H1 (cell line): Measurements from ENCODE around the gene HEPACAM.
A peak's percentile ranks its signal among the peaks of the same experiment; 100 is the strongest.

Experiments
- KDM4A ChIP-seq: IDR thresholded peaks from one replicate; pipeline ENCODE4 v1.7.1; 2012; ENCODE audit warnings: low read depth, mild to moderate bottlenecking, moderate library complexity, low read length, inconsistent platforms; ENCODE audit not compliant: severe bottlenecking
- NRF1 ChIP-seq: IDR thresholded peaks from 2 replicates; pipeline ENCODE4 v1.6.1; 2011; ENCODE audit warnings: mild to moderate bottlenecking, low read depth, low read length, improper control_type of control experiment
- RFX5 ChIP-seq: IDR thresholded peaks from 2 replicates; pipeline ENCODE4 v1.6.1; 2011; ENCODE audit warnings: low read depth, low read length, improper control_type of control experiment, borderline replicate concordance
- SIN3A ChIP-seq, 2 experiments: IDR thresholded peaks in 1 of 2; conservative IDR thresholded peaks in 1 of 2; 2 replicates each; pipeline ENCODE4 v1.6.1; 2011 to 2012; ENCODE audit warnings: low read length in 2 of 2, improper control_type of control experiment in 1 of 2, low read depth in 1 of 2, mild to moderate bottlenecking in 1 of 2
- SIX5 ChIP-seq: IDR thresholded peaks from 2 replicates; pipeline ENCODE4 v1.6.1; 2011; ENCODE audit warnings: mild to moderate bottlenecking, low read depth, low read length
- SP1 ChIP-seq: IDR thresholded peaks from 2 replicates; pipeline ENCODE4 v1.6.1; 2011; ENCODE audit warnings: low read depth, low read length
- SP4 ChIP-seq: IDR thresholded peaks from 2 replicates; pipeline ENCODE4 v1.6.1; 2012; ENCODE audit warnings: low read length, inconsistent platforms
- TBP ChIP-seq: IDR thresholded peaks from 2 replicates; pipeline ENCODE4 v1.6.1; 2011; ENCODE audit warnings: low read depth, low read length, improper control_type of control experiment
- TF ChIP-seq, protein P1 (sequence below), 3 experiments: IDR thresholded peaks; 1 replicate in 2 of 3; 2 replicates in 1 of 3; pipeline versions ENCODE4 v1.5.1 to v1.6.1; 2011; ENCODE audit warnings: low read length in 3 of 3, mild to moderate bottlenecking in 3 of 3, inconsistent platforms in 2 of 3, low read depth in 1 of 3, moderate library complexity in 1 of 3; ENCODE audit not compliant: insufficient read depth in 1 of 3; ENCODE audit errors: control extremely low read depth in 1 of 3
- TF ChIP-seq, protein P2 (sequence below): IDR thresholded peaks from 2 replicates; pipeline ENCODE4 v1.6.1; 2012; ENCODE audit warnings: inconsistent platforms
- TF ChIP-seq, protein P3 (sequence below): fragments of 300-600 bp; sonication (generic); IDR thresholded peaks from 2 replicates; pipeline ENCODE4 v1.7.1; 2012; ENCODE audit warnings: low read length, moderate library complexity, mild to moderate bottlenecking, inconsistent platforms; ENCODE audit not compliant: insufficient replicate concordance

DNA sequence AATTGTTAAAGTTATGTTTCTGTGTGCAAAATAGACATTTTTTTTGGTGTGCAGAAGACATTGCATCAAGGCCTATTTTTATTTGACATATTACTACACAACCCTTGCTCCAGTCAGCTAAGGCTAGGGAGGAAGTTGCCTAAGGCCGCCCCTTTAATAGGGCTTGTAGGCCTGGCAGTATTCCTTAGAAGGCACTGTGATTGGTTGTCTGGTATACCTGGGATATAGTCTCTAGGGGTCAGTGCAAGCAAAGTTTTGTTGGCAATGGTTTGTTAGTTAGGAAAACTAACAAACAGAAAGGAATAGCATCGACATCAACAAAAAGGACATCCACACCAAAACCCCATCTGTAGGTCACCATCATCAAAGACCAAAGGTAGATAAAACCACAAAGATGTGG is 35.1 kb upstream of the HEPACAM start:
- no peak for TF ChIP-seq RFX5
- TF ChIP-seq SIX5, result no peak
- TF ChIP-seq, protein P1, sequence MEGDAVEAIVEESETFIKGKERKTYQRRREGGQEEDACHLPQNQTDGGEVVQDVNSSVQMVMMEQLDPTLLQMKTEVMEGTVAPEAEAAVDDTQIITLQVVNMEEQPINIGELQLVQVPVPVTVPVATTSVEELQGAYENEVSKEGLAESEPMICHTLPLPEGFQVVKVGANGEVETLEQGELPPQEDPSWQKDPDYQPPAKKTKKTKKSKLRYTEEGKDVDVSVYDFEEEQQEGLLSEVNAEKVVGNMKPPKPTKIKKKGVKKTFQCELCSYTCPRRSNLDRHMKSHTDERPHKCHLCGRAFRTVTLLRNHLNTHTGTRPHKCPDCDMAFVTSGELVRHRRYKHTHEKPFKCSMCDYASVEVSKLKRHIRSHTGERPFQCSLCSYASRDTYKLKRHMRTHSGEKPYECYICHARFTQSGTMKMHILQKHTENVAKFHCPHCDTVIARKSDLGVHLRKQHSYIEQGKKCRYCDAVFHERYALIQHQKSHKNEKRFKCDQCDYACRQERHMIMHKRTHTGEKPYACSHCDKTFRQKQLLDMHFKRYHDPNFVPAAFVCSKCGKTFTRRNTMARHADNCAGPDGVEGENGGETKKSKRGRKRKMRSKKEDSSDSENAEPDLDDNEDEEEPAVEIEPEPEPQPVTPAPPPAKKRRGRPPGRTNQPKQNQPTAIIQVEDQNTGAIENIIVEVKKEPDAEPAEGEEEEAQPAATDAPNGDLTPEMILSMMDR (IDR thresholded peaks at IDR 0.05; ENCODE audit: control extremely low read depth in 1 of 3, insufficient read depth in 1 of 3, low read depth in 1 of 3, low read length in 3 of 3), result peak in 2 of 3 experiments; percentile 36 to 48; a peak in 3 of 4 replicates
- no peak for TF ChIP-seq SP1
- TF ChIP-seq, protein P2, sequence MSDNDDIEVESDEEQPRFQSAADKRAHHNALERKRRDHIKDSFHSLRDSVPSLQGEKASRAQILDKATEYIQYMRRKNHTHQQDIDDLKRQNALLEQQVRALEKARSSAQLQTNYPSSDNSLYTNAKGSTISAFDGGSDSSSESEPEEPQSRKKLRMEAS, result no peak
- no peak for TF ChIP-seq SP4
- TF ChIP-seq KDM4A, result no peak
- TF ChIP-seq, protein P3, sequence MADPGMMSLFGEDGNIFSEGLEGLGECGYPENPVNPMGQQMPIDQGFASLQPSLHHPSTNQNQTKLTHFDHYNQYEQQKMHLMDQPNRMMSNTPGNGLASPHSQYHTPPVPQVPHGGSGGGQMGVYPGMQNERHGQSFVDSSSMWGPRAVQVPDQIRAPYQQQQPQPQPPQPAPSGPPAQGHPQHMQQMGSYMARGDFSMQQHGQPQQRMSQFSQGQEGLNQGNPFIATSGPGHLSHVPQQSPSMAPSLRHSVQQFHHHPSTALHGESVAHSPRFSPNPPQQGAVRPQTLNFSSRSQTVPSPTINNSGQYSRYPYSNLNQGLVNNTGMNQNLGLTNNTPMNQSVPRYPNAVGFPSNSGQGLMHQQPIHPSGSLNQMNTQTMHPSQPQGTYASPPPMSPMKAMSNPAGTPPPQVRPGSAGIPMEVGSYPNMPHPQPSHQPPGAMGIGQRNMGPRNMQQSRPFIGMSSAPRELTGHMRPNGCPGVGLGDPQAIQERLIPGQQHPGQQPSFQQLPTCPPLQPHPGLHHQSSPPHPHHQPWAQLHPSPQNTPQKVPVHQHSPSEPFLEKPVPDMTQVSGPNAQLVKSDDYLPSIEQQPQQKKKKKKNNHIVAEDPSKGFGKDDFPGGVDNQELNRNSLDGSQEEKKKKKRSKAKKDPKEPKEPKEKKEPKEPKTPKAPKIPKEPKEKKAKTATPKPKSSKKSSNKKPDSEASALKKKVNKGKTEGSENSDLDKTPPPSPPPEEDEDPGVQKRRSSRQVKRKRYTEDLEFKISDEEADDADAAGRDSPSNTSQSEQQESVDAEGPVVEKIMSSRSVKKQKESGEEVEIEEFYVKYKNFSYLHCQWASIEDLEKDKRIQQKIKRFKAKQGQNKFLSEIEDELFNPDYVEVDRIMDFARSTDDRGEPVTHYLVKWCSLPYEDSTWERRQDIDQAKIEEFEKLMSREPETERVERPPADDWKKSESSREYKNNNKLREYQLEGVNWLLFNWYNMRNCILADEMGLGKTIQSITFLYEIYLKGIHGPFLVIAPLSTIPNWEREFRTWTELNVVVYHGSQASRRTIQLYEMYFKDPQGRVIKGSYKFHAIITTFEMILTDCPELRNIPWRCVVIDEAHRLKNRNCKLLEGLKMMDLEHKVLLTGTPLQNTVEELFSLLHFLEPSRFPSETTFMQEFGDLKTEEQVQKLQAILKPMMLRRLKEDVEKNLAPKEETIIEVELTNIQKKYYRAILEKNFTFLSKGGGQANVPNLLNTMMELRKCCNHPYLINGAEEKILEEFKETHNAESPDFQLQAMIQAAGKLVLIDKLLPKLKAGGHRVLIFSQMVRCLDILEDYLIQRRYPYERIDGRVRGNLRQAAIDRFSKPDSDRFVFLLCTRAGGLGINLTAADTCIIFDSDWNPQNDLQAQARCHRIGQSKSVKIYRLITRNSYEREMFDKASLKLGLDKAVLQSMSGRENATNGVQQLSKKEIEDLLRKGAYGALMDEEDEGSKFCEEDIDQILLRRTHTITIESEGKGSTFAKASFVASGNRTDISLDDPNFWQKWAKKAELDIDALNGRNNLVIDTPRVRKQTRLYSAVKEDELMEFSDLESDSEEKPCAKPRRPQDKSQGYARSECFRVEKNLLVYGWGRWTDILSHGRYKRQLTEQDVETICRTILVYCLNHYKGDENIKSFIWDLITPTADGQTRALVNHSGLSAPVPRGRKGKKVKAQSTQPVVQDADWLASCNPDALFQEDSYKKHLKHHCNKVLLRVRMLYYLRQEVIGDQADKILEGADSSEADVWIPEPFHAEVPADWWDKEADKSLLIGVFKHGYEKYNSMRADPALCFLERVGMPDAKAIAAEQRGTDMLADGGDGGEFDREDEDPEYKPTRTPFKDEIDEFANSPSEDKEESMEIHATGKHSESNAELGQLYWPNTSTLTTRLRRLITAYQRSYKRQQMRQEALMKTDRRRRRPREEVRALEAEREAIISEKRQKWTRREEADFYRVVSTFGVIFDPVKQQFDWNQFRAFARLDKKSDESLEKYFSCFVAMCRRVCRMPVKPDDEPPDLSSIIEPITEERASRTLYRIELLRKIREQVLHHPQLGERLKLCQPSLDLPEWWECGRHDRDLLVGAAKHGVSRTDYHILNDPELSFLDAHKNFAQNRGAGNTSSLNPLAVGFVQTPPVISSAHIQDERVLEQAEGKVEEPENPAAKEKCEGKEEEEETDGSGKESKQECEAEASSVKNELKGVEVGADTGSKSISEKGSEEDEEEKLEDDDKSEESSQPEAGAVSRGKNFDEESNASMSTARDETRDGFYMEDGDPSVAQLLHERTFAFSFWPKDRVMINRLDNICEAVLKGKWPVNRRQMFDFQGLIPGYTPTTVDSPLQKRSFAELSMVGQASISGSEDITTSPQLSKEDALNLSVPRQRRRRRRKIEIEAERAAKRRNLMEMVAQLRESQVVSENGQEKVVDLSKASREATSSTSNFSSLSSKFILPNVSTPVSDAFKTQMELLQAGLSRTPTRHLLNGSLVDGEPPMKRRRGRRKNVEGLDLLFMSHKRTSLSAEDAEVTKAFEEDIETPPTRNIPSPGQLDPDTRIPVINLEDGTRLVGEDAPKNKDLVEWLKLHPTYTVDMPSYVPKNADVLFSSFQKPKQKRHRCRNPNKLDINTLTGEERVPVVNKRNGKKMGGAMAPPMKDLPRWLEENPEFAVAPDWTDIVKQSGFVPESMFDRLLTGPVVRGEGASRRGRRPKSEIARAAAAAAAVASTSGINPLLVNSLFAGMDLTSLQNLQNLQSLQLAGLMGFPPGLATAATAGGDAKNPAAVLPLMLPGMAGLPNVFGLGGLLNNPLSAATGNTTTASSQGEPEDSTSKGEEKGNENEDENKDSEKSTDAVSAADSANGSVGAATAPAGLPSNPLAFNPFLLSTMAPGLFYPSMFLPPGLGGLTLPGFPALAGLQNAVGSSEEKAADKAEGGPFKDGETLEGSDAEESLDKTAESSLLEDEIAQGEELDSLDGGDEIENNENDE, result no peak
- no peak for TF ChIP-seq SIN3A (conservative IDR thresholded peaks at IDR 0.05 in 1 of 2, IDR thresholded peaks at IDR 0.05 in 1 of 2; ENCODE audit: low read depth in 1 of 2, low read length in 2 of 2)
- no peak for TF ChIP-seq NRF1
- TF ChIP-seq TBP, result no peak
